NB4 (cell line): ENCODE data around the gene ABCC4.

Experiments used
- MYC ChIP-seq: IDR thresholded peaks from 2 replicates; pipeline ENCODE4 v1.6.1; 2011; ENCODE audit warnings: low read depth, low read length
- POLR2A ChIP-seq: IDR thresholded peaks from 2 replicates; pipeline ENCODE4 v1.6.1; 2011; ENCODE audit warnings: mild to moderate bottlenecking; ENCODE audit not compliant: insufficient read length; ENCODE audit errors: extremely low read depth
- TF ChIP-seq, protein P1 (sequence below): IDR thresholded peaks from one replicate; pipeline ENCODE4 v1.5.1; 2012; ENCODE audit warnings: low read depth, low read length

DNA sequence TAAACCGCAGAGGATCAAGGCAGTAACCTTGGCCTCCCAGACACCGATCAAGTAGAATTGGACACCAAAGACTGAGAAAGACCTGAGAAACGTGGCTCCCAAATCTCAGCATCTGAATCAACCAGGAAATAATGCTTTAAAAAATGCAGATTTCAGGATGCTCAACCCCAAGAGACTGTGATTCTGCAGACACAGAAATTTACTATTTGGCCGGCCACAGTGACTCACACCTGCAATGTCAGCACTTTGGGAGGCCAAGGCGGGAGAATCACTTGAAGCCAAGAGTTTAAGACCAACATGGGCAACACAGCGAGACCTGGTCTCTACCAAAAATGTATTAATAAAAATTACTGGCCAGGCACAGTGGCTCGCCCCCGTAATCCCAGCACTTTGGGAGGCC lies 6.2 kb downstream of the ABCC4 start:
- TF ChIP-seq, protein P1, sequence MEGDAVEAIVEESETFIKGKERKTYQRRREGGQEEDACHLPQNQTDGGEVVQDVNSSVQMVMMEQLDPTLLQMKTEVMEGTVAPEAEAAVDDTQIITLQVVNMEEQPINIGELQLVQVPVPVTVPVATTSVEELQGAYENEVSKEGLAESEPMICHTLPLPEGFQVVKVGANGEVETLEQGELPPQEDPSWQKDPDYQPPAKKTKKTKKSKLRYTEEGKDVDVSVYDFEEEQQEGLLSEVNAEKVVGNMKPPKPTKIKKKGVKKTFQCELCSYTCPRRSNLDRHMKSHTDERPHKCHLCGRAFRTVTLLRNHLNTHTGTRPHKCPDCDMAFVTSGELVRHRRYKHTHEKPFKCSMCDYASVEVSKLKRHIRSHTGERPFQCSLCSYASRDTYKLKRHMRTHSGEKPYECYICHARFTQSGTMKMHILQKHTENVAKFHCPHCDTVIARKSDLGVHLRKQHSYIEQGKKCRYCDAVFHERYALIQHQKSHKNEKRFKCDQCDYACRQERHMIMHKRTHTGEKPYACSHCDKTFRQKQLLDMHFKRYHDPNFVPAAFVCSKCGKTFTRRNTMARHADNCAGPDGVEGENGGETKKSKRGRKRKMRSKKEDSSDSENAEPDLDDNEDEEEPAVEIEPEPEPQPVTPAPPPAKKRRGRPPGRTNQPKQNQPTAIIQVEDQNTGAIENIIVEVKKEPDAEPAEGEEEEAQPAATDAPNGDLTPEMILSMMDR, result no peak
- TF ChIP-seq MYC (no peak), POLR2A (no peak)
